NB4 (cell line): Measurements from ENCODE around the gene PDXP.

ENCODE experiments used
- POLR2A ChIP-seq: IDR thresholded peaks from 2 replicates; pipeline ENCODE4 v1.6.1; 2011; ENCODE audit warnings: mild to moderate bottlenecking; ENCODE audit not compliant: insufficient read length; ENCODE audit errors: extremely low read depth
- TF ChIP-seq, protein P1 (sequence below): IDR thresholded peaks from one replicate; pipeline ENCODE4 v1.5.1; 2012; ENCODE audit warnings: low read depth, low read length

DNA sequence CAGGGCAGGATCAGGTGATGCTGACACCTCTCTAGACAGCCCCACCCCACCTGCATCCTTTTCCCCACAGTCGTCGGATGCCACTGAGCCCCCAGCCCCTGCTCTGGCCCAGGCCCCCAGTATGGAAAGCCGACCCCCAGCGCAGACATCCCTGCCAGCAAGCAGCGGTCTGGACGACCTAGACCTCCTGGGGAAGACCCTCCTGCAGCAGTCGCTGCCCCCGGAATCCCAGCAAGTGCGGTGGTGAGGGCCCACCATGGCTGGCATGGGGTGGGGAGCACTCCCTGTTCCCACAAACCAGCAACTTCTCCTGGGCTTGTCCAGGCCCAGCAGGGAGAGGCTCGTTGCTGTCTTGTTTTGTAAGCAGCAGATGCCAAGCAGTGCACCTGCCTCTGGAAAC lies 28.6 kb upstream of the PDXP start:
- TF ChIP-seq, protein P1, sequence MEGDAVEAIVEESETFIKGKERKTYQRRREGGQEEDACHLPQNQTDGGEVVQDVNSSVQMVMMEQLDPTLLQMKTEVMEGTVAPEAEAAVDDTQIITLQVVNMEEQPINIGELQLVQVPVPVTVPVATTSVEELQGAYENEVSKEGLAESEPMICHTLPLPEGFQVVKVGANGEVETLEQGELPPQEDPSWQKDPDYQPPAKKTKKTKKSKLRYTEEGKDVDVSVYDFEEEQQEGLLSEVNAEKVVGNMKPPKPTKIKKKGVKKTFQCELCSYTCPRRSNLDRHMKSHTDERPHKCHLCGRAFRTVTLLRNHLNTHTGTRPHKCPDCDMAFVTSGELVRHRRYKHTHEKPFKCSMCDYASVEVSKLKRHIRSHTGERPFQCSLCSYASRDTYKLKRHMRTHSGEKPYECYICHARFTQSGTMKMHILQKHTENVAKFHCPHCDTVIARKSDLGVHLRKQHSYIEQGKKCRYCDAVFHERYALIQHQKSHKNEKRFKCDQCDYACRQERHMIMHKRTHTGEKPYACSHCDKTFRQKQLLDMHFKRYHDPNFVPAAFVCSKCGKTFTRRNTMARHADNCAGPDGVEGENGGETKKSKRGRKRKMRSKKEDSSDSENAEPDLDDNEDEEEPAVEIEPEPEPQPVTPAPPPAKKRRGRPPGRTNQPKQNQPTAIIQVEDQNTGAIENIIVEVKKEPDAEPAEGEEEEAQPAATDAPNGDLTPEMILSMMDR: no peak
- TF ChIP-seq POLR2A: no peak
